ENCODE results near the gene OR4Q3. TPM values are rescaled to one million over a fixed set of nuclear protein-coding genes. Genes with fewer than 3 reads are reported as not detected.
"Not testable (repeated sequence)": the region's sequence is repeated elsewhere in the genome, so short reads cannot be mapped to it uniquely, and the experiment has no call there.

OR4Q3 gene
- not detected for total RNA-seq
- polyA plus RNA-seq = not detected
- long read RNA-seq, donor 1, partial matches to known transcripts = 0 of 1 reads
- long read RNA-seq, donor 1, other reads (novel, unspliced or antisense) = 0 of 1 reads
- long read RNA-seq, donor 2 = 0 reads
- long read RNA-seq, donor 3 = 0 reads
- long read RNA-seq, donor 4 = 0 reads
- long read RNA-seq, donor 5 = 0 reads
- long read RNA-seq, donor 6 = 0 reads
- long read RNA-seq, donor 7, partial matches to known transcripts = 0 of 1 reads
- long read RNA-seq, donor 7, other reads (novel, unspliced or antisense) = 0 of 1 reads
- long read RNA-seq, donor 8 = 0 reads
- long read RNA-seq, donor 9 = 0 reads
- long read RNA-seq, donor 10 = 0 reads

- Histone ChIP-seq H3K27me3 (no peaks in the 10 kb centered on the region), H3K4me1 (no peaks in the 10 kb centered on the region), H3K9me3 (peaks cover 0 to 19% (median 5%) of the 10 kb centered on the region in 4 donors), H3K36me3 (no peaks in the 10 kb centered on the region), H3K27ac (no peak within 1 kb of the TSS), H3K4me3 (no peak within 1 kb of the TSS)
- intact Hi-C loops (cut with DNase I; ENCODE audit: low total_unique reads) = no loop called here
- DNase-seq = no peak
- TF ChIP-seq POLR2AphosphoS5 (IDR thresholded peaks at IDR 0.05) (no peak), POLR2A (IDR thresholded peaks at IDR 0.05) (no peak), CTCF (IDR thresholded peaks at IDR 0.05) (no peak), EP300 (IDR thresholded peaks at IDR 0.05) (no peak)
- 80 to 94% (median 81%) methylated on average over 1 of the region's 1 CpG for WGBS, 5 donors
These were observed at the start of gene OR4Q3 for GRCh38 chr14:19743256-19743655. OR4Q3 (plus strand) TSS chr14:19743571.

GRCh38 chr14:19729359-19729758, 14.0 kb upstream of the OR4Q3 start:
- no peak overlapping the region for H3K4me3 ChIP-seq
- intact Hi-C loops (cut with DNase I; ENCODE audit: low total_unique reads) = no loop called here
- H3K4me1 ChIP-seq = no peaks in the 10 kb centered on the region
- no peaks in the 10 kb centered on the region for H3K27me3 ChIP-seq
- peaks cover 0 to 54% (median 31%) of the 10 kb centered on the region in 4 donors for H3K9me3 ChIP-seq
- DNase-seq = no peak
- TF ChIP-seq EP300 (IDR thresholded peaks at IDR 0.05) = no peak
- TF ChIP-seq CTCF (IDR thresholded peaks at IDR 0.05) = no peak
- no peak for TF ChIP-seq POLR2A (IDR thresholded peaks at IDR 0.05)
- H3K36me3 ChIP-seq = no peaks in the 10 kb centered on the region
- H3K27ac ChIP-seq = no peak overlapping the region

GRCh38 chr14:19729763-19730162, 13.6 kb upstream of the OR4Q3 start:
- no peak for TF ChIP-seq POLR2AphosphoS5 (IDR thresholded peaks at IDR 0.05)
- TF ChIP-seq CTCF (IDR thresholded peaks at IDR 0.05) = no peak
- H3K36me3 ChIP-seq = no peaks in the 10 kb centered on the region
- no peaks in the 10 kb centered on the region for H3K4me1 ChIP-seq
- no peak overlapping the region for H3K4me3 ChIP-seq
- no peak for DNase-seq
- no peaks in the 10 kb centered on the region for H3K27me3 ChIP-seq
- H3K9me3 ChIP-seq = peaks cover 0 to 54% (median 31%) of the 10 kb centered on the region in 4 donors
- intact Hi-C loops (cut with DNase I; ENCODE audit: low total_unique reads) = no loop called here
- 61 to 92% (median 64%) methylated on average over 2 of the region's 2 CpGs for WGBS, 5 donors
- no peak overlapping the region for H3K27ac ChIP-seq

GRCh38 chr14:19733893-19734292, 9.5 kb upstream of the OR4Q3 start:
- intact Hi-C loops (cut with DNase I; ENCODE audit: low total_unique reads); DNase-seq; H3K4me1 ChIP-seq; H3K4me3 ChIP-seq; H3K27ac ChIP-seq; H3K36me3 ChIP-seq; H3K27me3 ChIP-seq: not testable (repeated sequence)
- H3K9me3 ChIP-seq = peaks cover 0 to 29% (median 16%) of the 10 kb centered on the region in 4 donors
- whole genome bisulfite sequencing, 5 donors = 71 to 83% (median 75%) methylated on average over 3 of the region's 3 CpGs

- DNase-seq; H3K36me3 ChIP-seq; H3K27me3 ChIP-seq; intact Hi-C loops (cut with DNase I; ENCODE audit: low total_unique reads); H3K4me1 ChIP-seq; H3K4me3 ChIP-seq; H3K27ac ChIP-seq: not testable (repeated sequence)
- peaks cover 0 to 11% (median 4%) of the 10 kb centered on the region in 4 donors for H3K9me3 ChIP-seq
These were observed 8.9 kb downstream of the OR4Q3 start for GRCh38 chr14:19752316-19752715.
